Left lung (tissue), 10 donors: Measurements from ENCODE around the gene GPR141. TPM values are rescaled to one million over a fixed set of nuclear protein-coding genes. Genes with fewer than 3 reads are reported as not detected.

Source experiments
- ATAC-seq: fragments of 200-7000 bp; cut with Tn5 transposase; one replicate; pipeline ENCODE4 v1.9.1; 2020; ENCODE audit warnings: moderate library complexity
- DNase-seq, 4 donors: peaks; one replicate each; pipeline ENCODE4 v3.0.0-alpha.2; 2013 to 2020
- H3K27ac ChIP-seq, 2 donors: fragments of 200-600 bp; sonication (generic) in 1 of 2; one replicate each; pipeline versions ENCODE4 v1.5.0 to v1.8.0; 2020 to 2021
- H3K27me3 ChIP-seq, 2 donors: fragments of 200-600 bp; sonication (generic) in 1 of 2; one replicate each; pipeline versions ENCODE4 v1.5.0 to v1.8.0; 2020 to 2021
- H3K36me3 ChIP-seq, 2 donors: fragments of 200-600 bp; sonication (generic) in 1 of 2; one replicate each; pipeline versions ENCODE4 v1.5.0 to v1.8.0; 2020 to 2021
- H3K4me1 ChIP-seq, 2 donors: fragments of 200-600 bp; one replicate each; pipeline ENCODE4 v1.8.0; 2021
- H3K4me3 ChIP-seq, 2 donors: fragments of 200-600 bp; sonication (generic) in 1 of 2; one replicate each; pipeline versions ENCODE4 v1.5.0 to v1.8.0; 2020 to 2021; ENCODE audit warnings: mild to moderate bottlenecking in 1 of 2
- H3K9me3 ChIP-seq, 2 donors: fragments of 200-600 bp; sonication (generic) in 1 of 2; one replicate each; pipeline versions ENCODE4 v1.5.0 to v1.8.0; 2020 to 2021
- intact Hi-C, 2 donors: fragments of 100-400 bp; cut with DNase I; formaldehyde crosslinking; loops; one replicate each; pipeline versions ENCODE4 v1.11.2 to v1.14.2; 2022
- polyA plus RNA-seq, 6 donors: library from polyadenylated mRNA; unstranded; fragments of 120-200 nt; gene quantifications; one replicate each; pipeline ENCODE4 v1.2.1, GENCODE V29; 2013; ENCODE audit not compliant: insufficient read length in 6 of 6
- total RNA-seq, 2 donors: library from RNA; stranded (reverse); fragmentation: NEBNext Ultra II Directional; extraction: Animal tissue kit (Norgen Biotek cat#: 25700); gene quantifications; one replicate each; pipeline ENCODE4 v1.2.1, GENCODE V29; 2021
- TF ChIP-seq, protein P1 (sequence below), 2 donors: fragments of 200-600 bp; sonication (generic) in 1 of 2; IDR thresholded peaks; one replicate each; pipeline versions ENCODE4 v1.5.0 to v1.8.0; 2021; ENCODE audit warnings: antibody characterized with exemption in 2 of 2
- donor health status: DM: no; HTN: yes; CAD: no.
- donor health status: DM: no; HTN: no; CAD: no.

GPR141 gene
- total and polyA plus RNA-seq, 8 donors, result 0.74 to 8.6 (median 1.3) TPM

DNA sequence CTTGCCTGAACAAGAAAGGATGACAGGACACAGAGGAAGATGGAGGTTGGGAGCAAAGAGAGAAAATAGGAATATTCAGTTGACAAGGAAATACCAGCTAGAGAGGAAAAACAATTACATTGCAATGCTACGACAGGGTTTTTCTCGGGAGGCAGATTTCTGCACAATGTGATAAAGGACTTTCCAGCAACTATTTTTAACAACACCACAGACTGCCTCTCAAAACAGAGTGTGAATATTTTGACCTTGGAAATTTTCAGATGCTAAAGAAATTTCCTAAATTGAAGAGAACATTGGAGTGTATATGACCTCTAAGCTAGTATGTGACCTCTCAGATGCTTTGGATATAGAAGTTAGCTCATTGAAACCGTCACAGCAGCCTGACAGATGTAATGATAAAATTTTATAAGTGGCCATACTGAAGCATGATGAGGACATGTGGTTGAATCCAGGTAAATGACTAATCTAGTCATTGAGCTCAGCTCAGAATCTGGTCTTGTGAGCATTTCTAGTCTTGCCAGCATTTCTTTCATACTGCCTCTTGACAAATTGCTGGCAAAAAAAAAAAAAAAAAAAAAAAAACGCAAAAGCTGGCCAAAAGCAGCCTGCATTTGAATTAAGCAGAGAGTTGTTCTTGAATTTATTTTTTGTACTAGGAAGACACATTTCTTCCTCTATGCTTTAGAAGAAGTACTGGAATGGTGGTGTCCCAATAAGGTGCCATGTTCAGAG, 24.4 kb downstream of the GPR141 start:
- intact Hi-C loops, result no loop called here
- peaks cover 0 to 37% of the 10 kb centered on the region in 2 donors for H3K4me1 ChIP-seq
- H3K27ac ChIP-seq, result no peak overlapping the region
- H3K27me3 ChIP-seq, result no peaks in the 10 kb centered on the region
- H3K4me3 ChIP-seq, result no peak overlapping the region
- DNase-seq (no peak), ATAC-seq (no peak)
- TF ChIP-seq, protein P1, sequence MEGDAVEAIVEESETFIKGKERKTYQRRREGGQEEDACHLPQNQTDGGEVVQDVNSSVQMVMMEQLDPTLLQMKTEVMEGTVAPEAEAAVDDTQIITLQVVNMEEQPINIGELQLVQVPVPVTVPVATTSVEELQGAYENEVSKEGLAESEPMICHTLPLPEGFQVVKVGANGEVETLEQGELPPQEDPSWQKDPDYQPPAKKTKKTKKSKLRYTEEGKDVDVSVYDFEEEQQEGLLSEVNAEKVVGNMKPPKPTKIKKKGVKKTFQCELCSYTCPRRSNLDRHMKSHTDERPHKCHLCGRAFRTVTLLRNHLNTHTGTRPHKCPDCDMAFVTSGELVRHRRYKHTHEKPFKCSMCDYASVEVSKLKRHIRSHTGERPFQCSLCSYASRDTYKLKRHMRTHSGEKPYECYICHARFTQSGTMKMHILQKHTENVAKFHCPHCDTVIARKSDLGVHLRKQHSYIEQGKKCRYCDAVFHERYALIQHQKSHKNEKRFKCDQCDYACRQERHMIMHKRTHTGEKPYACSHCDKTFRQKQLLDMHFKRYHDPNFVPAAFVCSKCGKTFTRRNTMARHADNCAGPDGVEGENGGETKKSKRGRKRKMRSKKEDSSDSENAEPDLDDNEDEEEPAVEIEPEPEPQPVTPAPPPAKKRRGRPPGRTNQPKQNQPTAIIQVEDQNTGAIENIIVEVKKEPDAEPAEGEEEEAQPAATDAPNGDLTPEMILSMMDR (IDR thresholded peaks at IDR 0.05), result no peak
- H3K36me3 ChIP-seq, result no peaks in the 10 kb centered on the region
- H3K9me3 ChIP-seq, result no peaks in the 10 kb centered on the region

DNA sequence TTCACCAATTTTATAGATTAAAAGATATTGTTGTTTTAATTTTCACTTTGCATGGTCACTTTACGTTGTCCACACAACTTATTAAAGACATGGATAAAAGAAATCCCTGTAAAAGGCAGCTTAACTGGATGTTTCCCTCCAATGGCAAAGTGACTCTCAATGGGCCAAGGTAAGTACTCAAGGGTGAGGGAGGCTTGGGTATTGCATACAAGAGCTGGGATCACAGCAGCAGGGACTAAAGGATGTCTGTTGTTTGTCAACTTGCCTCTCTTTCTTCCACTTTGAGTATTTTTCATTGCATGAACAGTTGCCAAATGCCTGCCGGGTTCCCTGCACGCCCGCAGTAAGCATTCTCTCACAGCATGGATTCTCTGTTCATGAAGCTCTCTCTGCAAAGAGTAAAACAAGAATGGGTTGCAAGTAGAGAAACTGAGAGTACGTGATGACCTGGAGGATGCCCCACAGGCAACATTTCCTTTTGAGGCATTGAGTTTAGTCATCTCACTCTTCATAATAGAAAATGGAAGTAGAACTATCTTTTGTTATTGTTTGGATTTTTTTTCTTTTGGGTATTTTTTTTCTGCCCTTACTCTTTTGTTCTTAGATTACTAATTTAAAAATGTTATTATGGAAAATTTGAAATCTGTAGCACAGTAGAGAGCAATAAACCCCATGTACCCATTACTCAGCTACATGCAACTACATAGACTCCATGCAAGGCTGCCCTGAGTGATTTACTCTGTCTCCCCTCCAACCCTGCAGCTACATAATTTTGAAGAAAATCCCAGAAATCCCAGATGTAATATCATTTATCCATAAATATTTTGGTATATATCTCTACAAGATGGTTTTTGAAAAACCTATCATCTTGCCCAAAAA, 26.3 kb downstream of the GPR141 start:
- ATAC-seq (no peak), DNase-seq (no peak)
- H3K36me3 ChIP-seq, result no peaks in the 10 kb centered on the region
- no peak overlapping the region for H3K27ac ChIP-seq
- H3K27me3 ChIP-seq, result no peaks in the 10 kb centered on the region
- H3K4me1 ChIP-seq, result peaks cover 0 to 48% of the 10 kb centered on the region in 2 donors
- TF ChIP-seq, protein P1 (IDR thresholded peaks at IDR 0.05), result no peak
- no peak overlapping the region for H3K4me3 ChIP-seq
- no peaks in the 10 kb centered on the region for H3K9me3 ChIP-seq
- intact Hi-C loops, result no loop called here

DNA sequence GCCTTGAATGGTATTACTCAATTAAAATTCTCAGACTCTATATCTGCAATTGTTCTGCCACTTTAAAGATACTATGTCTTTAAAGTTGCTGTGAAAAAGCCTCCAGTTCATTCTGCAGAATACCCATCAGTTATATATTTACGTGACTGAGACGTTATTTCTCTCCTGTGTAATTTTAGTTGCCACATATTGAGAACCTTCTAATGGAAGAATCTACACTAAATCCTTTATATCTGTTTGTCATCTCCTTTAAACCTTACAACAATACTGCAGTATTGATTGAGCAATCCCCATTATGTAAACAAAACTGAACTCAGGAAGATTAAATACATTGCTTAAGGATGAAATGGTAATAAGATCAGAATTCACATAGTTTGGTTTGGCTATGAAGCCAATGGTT, 30.0 kb downstream of the GPR141 start:
- no peaks in the 10 kb centered on the region for H3K27me3 ChIP-seq
- H3K4me3 ChIP-seq, result no peak overlapping the region
- H3K27ac ChIP-seq, result peak overlapping the region in 1 of 2 donors; percentile 69
- TF ChIP-seq, protein P1 (IDR thresholded peaks at IDR 0.05), result no peak
- ATAC-seq (no peak), DNase-seq (no peak)
- no peaks in the 10 kb centered on the region for H3K36me3 ChIP-seq
- no peaks in the 10 kb centered on the region for H3K9me3 ChIP-seq
- intact Hi-C loops, result no loop called here
- H3K4me1 ChIP-seq, result peaks cover 0 to 36% of the 10 kb centered on the region in 2 donors

DNA sequence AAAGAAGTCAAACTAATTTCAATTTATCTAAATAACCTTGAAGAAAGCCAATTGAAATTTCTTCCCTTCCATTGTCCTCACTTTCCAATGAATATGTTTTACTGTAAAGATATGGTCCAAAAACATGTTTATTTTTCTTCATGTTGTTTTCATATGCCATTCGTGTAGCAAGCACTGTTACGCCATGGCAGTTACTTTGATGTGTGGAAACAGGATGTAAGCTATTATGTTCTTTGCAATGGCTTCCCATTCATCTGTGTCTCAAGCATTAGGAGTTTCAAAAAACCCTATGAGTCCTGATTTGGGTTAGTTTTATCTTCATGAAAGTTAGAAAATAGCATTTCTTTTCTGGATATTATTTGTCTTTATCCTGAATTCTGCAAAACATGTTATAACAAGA, 31.0 kb downstream of the GPR141 start:
- peak overlapping the region in 1 of 2 donors; percentile 69 for H3K27ac ChIP-seq
- H3K4me3 ChIP-seq, result no peak overlapping the region
- intact Hi-C loops, result no loop called here
- no peaks in the 10 kb centered on the region for H3K36me3 ChIP-seq
- no peaks in the 10 kb centered on the region for H3K27me3 ChIP-seq
- no peak for DNase-seq
- H3K9me3 ChIP-seq, result no peaks in the 10 kb centered on the region
- H3K4me1 ChIP-seq, result peaks cover 0 to 35% of the 10 kb centered on the region in 2 donors
- no peak for ATAC-seq
- TF ChIP-seq, protein P1 (IDR thresholded peaks at IDR 0.05), result no peak

DNA sequence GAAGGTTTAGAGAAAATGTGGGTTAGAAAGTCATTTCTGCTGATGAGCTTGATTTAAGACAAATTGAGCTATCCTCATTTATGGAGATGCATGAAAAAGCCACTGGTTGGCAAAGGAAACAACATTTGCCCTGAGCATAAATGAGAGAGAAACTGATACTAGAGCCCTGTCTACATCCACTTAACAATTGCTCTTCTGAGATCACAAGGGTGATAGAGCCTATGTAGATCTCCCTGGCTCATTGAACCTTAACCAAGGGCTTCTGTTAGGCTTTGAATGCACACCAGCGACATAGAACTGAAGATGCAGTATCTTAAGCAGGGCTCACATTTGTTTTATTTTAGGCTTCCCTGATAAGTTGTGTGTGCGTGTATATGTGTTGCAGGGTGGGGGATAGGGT, 35.0 kb downstream of the GPR141 start:
- no peaks in the 10 kb centered on the region for H3K36me3 ChIP-seq
- H3K4me1 ChIP-seq, result peaks cover 0 to 16% of the 10 kb centered on the region in 2 donors
- no peaks in the 10 kb centered on the region for H3K9me3 ChIP-seq
- H3K4me3 ChIP-seq, result no peak overlapping the region
- intact Hi-C loops, result no loop called here
- TF ChIP-seq, protein P1 (IDR thresholded peaks at IDR 0.05), result no peak
- no peaks in the 10 kb centered on the region for H3K27me3 ChIP-seq
- ATAC-seq, result no peak
- DNase-seq, result no peak
- no peak overlapping the region for H3K27ac ChIP-seq
